GM12878 (cell line): ENCODE data around the gene KLHL1.

Experiments
- ASH2L ChIP-seq: fragments of 300-600, 200-600 bp; sonication (generic); IDR thresholded peaks from 2 replicates; pipeline ENCODE4 v1.6.1; 2017; ENCODE audit warnings: low read depth, mild to moderate bottlenecking, borderline replicate concordance
- BRCA1 ChIP-seq: IDR thresholded peaks from 2 replicates; pipeline ENCODE4 v1.6.1; 2011; ENCODE audit warnings: low read depth, low read length, improper control_type of control experiment
- CTCF ChIP-seq, 3 experiments: IDR thresholded peaks in 2 of 3; conservative IDR thresholded peaks in 1 of 3; 2 replicates each; pipeline ENCODE4 v1.5.1; 2011; ENCODE audit warnings: low read depth in 3 of 3, low read length in 3 of 3, mild to moderate bottlenecking in 3 of 3, control low read depth in 2 of 3, moderate library complexity in 2 of 3, inconsistent platforms in 1 of 3, mixed read lengths in 1 of 3; ENCODE audit not compliant: control insufficient read depth in 2 of 3, insufficient read depth in 1 of 3; ENCODE audit errors: extremely low read depth in 1 of 3
- EP300 ChIP-seq, 2 experiments: fragments of 150-350 bp in 1 of 2; IDR thresholded peaks; 2 replicates each; pipeline ENCODE4 v1.6.1; 2011 to 2012; ENCODE audit warnings: low read depth in 2 of 2, low read length in 2 of 2, borderline replicate concordance in 1 of 2, improper control_type of control experiment in 1 of 2, inconsistent platforms in 1 of 2; ENCODE audit not compliant: control insufficient read depth in 1 of 2
- EZH2 ChIP-seq: IDR thresholded peaks from 2 replicates; pipeline ENCODE4 v1.6.1; 2012; ENCODE audit warnings: low read depth, mild to moderate bottlenecking, control low read depth, inconsistent platforms, low read length, borderline replicate concordance; ENCODE audit not compliant: control insufficient read depth
- FOS ChIP-seq: IDR thresholded peaks from 3 replicates; pipeline ENCODE4 v1.6.1; 2011; ENCODE audit warnings: borderline replicate concordance; ENCODE audit not compliant: insufficient read length; ENCODE audit errors: extremely low read depth
- MEF2A ChIP-seq: IDR thresholded peaks from 2 replicates; pipeline ENCODE4 v1.6.1; 2011; ENCODE audit warnings: low read depth, mild to moderate bottlenecking, low read length, moderate library complexity; ENCODE audit not compliant: insufficient read depth
- RAD51 ChIP-seq: fragments of 450-650 bp; IDR thresholded peaks from 2 replicates; pipeline ENCODE4 v1.6.1; 2016; ENCODE audit warnings: moderate library complexity, mild to moderate bottlenecking, inconsistent platforms

DNA sequence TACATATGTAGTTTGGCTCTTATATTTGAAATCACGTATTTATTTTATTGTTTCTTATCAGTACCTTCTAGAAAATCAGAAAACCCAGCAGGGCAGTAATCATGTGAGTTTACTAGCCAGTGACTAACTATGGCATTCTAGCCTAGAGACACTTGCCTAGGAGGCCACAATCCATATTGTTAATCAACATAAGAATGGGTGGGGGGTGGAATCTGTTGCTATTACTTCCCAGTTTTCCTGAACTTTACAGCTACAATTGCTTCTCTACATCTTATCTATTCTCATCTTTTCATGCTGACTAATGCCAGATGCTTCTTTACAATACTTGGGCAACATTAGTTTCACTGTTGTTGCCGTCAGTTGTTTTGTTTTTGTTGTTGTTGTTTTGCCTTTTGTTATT is 19.3 kb downstream of the KLHL1 start:
- no peak for TF ChIP-seq BRCA1
- TF ChIP-seq FOS = no peak
- no peak for TF ChIP-seq EP300 (IDR thresholded peaks at IDR 0.05; ENCODE audit: borderline replicate concordance in 1 of 2, control insufficient read depth in 1 of 2, low read depth in 2 of 2, low read length in 2 of 2)
- no peak for TF ChIP-seq EZH2
- no peak for TF ChIP-seq RAD51
- no peak for TF ChIP-seq ASH2L
- no peak for TF ChIP-seq CTCF (IDR thresholded peaks at IDR 0.05 in 2 of 3, conservative IDR thresholded peaks at IDR 0.05 in 1 of 3; ENCODE audit: control insufficient read depth in 2 of 3, extremely low read depth in 1 of 3, insufficient read depth in 1 of 3, low read depth in 3 of 3, low read length in 3 of 3)
- no peak for TF ChIP-seq MEF2A
